ENCODE results near the gene TXK.

GRCh38 chr4:48043504-48043903 lies 90.5 kb downstream of the TXK start:
- TF ChIP-seq CTCF (IDR thresholded peaks at IDR 0.05) = no peak
- no peak for TF ChIP-seq POLR2A (IDR thresholded peaks at IDR 0.05)
- no peak for TF ChIP-seq POLR2AphosphoS5 (IDR thresholded peaks at IDR 0.05)

All from upper lobe of left lung (tissue), 4 donors.